ENCODE measurements around the gene KRTAP5-5. TPM values are rescaled to one million over a fixed set of nuclear protein-coding genes. Genes with fewer than 3 reads are reported as not detected.

KRTAP5-5 gene
- polyA plus RNA-seq, 1 donor (not counting 4 experiments of a cell fraction or from before 2014, with no cell fraction given) = not detected

DNA sequence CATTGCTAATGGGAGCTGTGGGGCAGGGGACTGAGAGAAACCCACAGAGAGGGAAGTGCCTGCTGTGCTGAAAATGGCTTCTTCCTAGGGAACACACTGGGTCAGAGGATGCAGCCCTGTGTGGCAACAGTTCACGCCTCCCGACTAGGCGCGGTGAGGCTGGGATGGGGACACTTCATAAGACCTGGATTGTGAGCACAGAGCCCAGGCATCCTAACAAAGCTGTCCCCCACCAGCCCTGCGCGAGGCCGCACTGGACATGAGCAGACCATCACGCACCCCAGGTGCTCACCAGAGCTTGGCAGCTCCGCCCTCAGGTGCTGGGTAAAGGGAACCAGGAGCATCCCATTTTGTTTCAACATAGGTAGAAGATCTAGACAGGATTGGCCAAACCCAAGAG lies 5.9 kb upstream of the KRTAP5-5 start:
- Histone ChIP-seq H3K27ac (ENCODE audit: control insufficient read depth, insufficient read depth, low read length) (no peak overlapping the region), H3K9me3 (ENCODE audit: control insufficient read depth, low read depth, low read length) (no peaks in the 10 kb centered on the region), H4K20me1 (ENCODE audit: control insufficient read depth, extremely low read depth, insufficient read depth, low read length) (no peaks in the 10 kb centered on the region), H3K36me3 (ENCODE audit: control insufficient read depth in 2 of 2, extremely low read depth in 1 of 2, insufficient read depth in 2 of 2, low read length in 2 of 2) (no peaks in the 10 kb centered on the region), H3K79me2 (ENCODE audit: control insufficient read depth, insufficient read depth, low read length) (no peaks in the 10 kb centered on the region), H3K4me3 (ENCODE audit: control insufficient read depth in 2 of 3, extremely low read depth in 1 of 3, insufficient read depth in 2 of 3, low read depth in 1 of 3, low read length in 3 of 3) (no peak overlapping the region), H3K9ac (ENCODE audit: control insufficient read depth, extremely low read depth, insufficient read depth, low read length) (no peak overlapping the region), H3K27me3 (ENCODE audit: control insufficient read depth, extremely low read depth, insufficient read depth, low read length) (peaks cover 7% of the 10 kb centered on the region), H3K4me1 (ENCODE audit: control insufficient read depth, extremely low read depth, insufficient read depth, low read length) (no peaks in the 10 kb centered on the region), H3K4me2 (ENCODE audit: control insufficient read depth, extremely low read depth, insufficient read depth, low read depth, low read length) (no peak overlapping the region), H2AFZ (ENCODE audit: control insufficient read depth, low read length) (no peak overlapping the region), H3K9me1 (ENCODE audit: control insufficient read depth, extremely low read depth, insufficient read depth, low read length) (no peaks in the 10 kb centered on the region)
- dilution Hi-C loops (cut with MboI; ENCODE audit: extremely low pct_ligation_motif_present, low sequenced_read_pairs) = no loop called here
- no peak for TF ChIP-seq EZH2 (IDR thresholded peaks at IDR 0.05; ENCODE audit: low read length)
- TF ChIP-seq, protein P1, sequence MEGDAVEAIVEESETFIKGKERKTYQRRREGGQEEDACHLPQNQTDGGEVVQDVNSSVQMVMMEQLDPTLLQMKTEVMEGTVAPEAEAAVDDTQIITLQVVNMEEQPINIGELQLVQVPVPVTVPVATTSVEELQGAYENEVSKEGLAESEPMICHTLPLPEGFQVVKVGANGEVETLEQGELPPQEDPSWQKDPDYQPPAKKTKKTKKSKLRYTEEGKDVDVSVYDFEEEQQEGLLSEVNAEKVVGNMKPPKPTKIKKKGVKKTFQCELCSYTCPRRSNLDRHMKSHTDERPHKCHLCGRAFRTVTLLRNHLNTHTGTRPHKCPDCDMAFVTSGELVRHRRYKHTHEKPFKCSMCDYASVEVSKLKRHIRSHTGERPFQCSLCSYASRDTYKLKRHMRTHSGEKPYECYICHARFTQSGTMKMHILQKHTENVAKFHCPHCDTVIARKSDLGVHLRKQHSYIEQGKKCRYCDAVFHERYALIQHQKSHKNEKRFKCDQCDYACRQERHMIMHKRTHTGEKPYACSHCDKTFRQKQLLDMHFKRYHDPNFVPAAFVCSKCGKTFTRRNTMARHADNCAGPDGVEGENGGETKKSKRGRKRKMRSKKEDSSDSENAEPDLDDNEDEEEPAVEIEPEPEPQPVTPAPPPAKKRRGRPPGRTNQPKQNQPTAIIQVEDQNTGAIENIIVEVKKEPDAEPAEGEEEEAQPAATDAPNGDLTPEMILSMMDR (optimal IDR thresholded peaks at IDR 0.05 in 1 of 3, IDR thresholded peaks at IDR 0.05 in 1 of 3, conservative IDR thresholded peaks at IDR 0.05 in 1 of 3; ENCODE audit: extremely low read depth in 1 of 3, insufficient read depth in 2 of 3, low read length in 3 of 3) = no peak
- DNase-seq (ENCODE audit: low read depth, low spot score) (no peak), FAIRE-seq (no peak)

DNA sequence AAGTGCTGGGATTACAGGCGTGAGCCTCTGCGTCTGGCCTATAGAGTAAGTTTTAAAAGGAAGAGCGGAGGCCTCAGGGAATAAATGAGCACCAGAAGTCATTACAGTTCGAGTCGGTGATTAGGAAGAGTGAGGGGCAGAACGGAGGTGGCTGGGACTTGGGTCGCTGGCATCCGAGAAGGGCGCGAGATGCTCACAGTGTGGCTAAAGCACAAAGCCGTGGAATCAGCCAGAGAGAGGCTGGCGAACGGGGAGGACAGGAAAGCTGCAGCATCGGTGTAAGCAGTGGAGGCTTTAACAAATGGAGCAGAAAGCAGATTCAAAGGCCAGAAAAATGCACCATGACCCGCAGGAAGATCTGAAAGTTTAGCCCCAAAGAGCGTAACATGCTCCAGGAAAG lies 5.0 kb upstream of the KRTAP5-5 start:
- H3K9me1 ChIP-seq (ENCODE audit: control insufficient read depth, extremely low read depth, insufficient read depth, low read length) = no peaks in the 10 kb centered on the region
- H3K27me3 ChIP-seq (ENCODE audit: control insufficient read depth, extremely low read depth, insufficient read depth, low read length) = peaks cover 12% of the 10 kb centered on the region
- H3K9me3 ChIP-seq (ENCODE audit: control insufficient read depth, low read depth, low read length) = no peaks in the 10 kb centered on the region
- no peak for DNase-seq (ENCODE audit: low read depth, low spot score)
- no peaks in the 10 kb centered on the region for H3K36me3 ChIP-seq (ENCODE audit: control insufficient read depth in 2 of 2, extremely low read depth in 1 of 2, insufficient read depth in 2 of 2, low read length in 2 of 2)
- no peak overlapping the region for H3K9ac ChIP-seq (ENCODE audit: control insufficient read depth, extremely low read depth, insufficient read depth, low read length)
- FAIRE-seq = no peak
- no peak overlapping the region for H3K27ac ChIP-seq (ENCODE audit: control insufficient read depth, insufficient read depth, low read length)
- TF ChIP-seq EZH2 (IDR thresholded peaks at IDR 0.05; ENCODE audit: low read length) = no peak
- TF ChIP-seq, protein P1 (optimal IDR thresholded peaks at IDR 0.05 in 1 of 3, IDR thresholded peaks at IDR 0.05 in 1 of 3, conservative IDR thresholded peaks at IDR 0.05 in 1 of 3; ENCODE audit: extremely low read depth in 1 of 3, insufficient read depth in 2 of 3, low read length in 3 of 3) = no peak
- H3K4me3 ChIP-seq (ENCODE audit: control insufficient read depth in 2 of 3, extremely low read depth in 1 of 3, insufficient read depth in 2 of 3, low read depth in 1 of 3, low read length in 3 of 3) = no peak overlapping the region
- no peak overlapping the region for H3K4me2 ChIP-seq (ENCODE audit: control insufficient read depth, extremely low read depth, insufficient read depth, low read depth, low read length)
- H2AFZ ChIP-seq (ENCODE audit: control insufficient read depth, low read length) = no peak overlapping the region
- no peaks in the 10 kb centered on the region for H3K4me1 ChIP-seq (ENCODE audit: control insufficient read depth, extremely low read depth, insufficient read depth, low read length)
- H4K20me1 ChIP-seq (ENCODE audit: control insufficient read depth, extremely low read depth, insufficient read depth, low read length) = no peaks in the 10 kb centered on the region
- dilution Hi-C loops (cut with MboI; ENCODE audit: extremely low pct_ligation_motif_present, low sequenced_read_pairs) = no loop called here
- H3K79me2 ChIP-seq (ENCODE audit: control insufficient read depth, insufficient read depth, low read length) = no peaks in the 10 kb centered on the region
